ENCODE data around the gene HDAC9.

Gene HDAC9

GRCh38 chr7:18778594-18778993 lies 283.0 kb downstream of the HDAC9 start:
- 0 out of 2 replicates have a peak, but pooled peaks cover 2% of the 10 kb centered on the region for H4K20me1 ChIP-seq (ENCODE audit: control insufficient read depth, insufficient read depth, low read depth, low read length)
- no peaks in the 10 kb centered on the region for H3K36me3 ChIP-seq (ENCODE audit: control insufficient read depth, low read length)
- H3K27me3 ChIP-seq (ENCODE audit: control insufficient read depth, low read length) = no peaks in the 10 kb centered on the region
- no peak overlapping the region for H3K4me2 ChIP-seq (ENCODE audit: low read length)
- no peaks in the 10 kb centered on the region for H3K79me2 ChIP-seq (ENCODE audit: control insufficient read depth, low read length)
- H3K27ac ChIP-seq (ENCODE audit: low read depth, low read length) = no peak overlapping the region
- TF ChIP-seq CTCF (IDR thresholded peaks at IDR 0.05; ENCODE audit: low read depth, low read length, poor library complexity, severe bottlenecking) (no peak), EZH2phosphoT487 (IDR thresholded peaks at IDR 0.05; ENCODE audit: borderline replicate concordance, low read length) (no peak)
- no peaks in the 10 kb centered on the region; the same call in 1 of the 2 replicates for H3K9me2 ChIP-seq (replicated peaks; ENCODE audit: control insufficient read depth, low read length)
- no peaks in the 10 kb centered on the region for H3F3A ChIP-seq (ENCODE audit: control insufficient read depth, insufficient read depth)
- H3K4me3 ChIP-seq (ENCODE audit: low read length) = no peak overlapping the region
- no peaks in the 10 kb centered on the region for H3K4me1 ChIP-seq (ENCODE audit: control insufficient read depth, low read length)
- no peaks in the 10 kb centered on the region for H3K9me3 ChIP-seq (ENCODE audit: control insufficient read depth, insufficient read depth, low read length)

- Histone ChIP-seq H3K79me2 (ENCODE audit: control insufficient read depth, low read length) (no peaks in the 10 kb centered on the region), H3K27ac (ENCODE audit: low read depth, low read length) (no peak overlapping the region), H3K4me2 (ENCODE audit: low read length) (no peak overlapping the region), H3K36me3 (ENCODE audit: control insufficient read depth, low read length) (no peaks in the 10 kb centered on the region), H3F3A (ENCODE audit: control insufficient read depth, insufficient read depth) (no peaks in the 10 kb centered on the region), H3K4me1 (ENCODE audit: control insufficient read depth, low read length) (no peaks in the 10 kb centered on the region), H3K9me2 (replicated peaks; ENCODE audit: control insufficient read depth, low read length) (no peaks in the 10 kb centered on the region; the same call in 1 of the 2 replicates), H3K4me3 (ENCODE audit: low read length) (no peak overlapping the region), H3K27me3 (ENCODE audit: control insufficient read depth, low read length) (no peaks in the 10 kb centered on the region), H3K9me3 (ENCODE audit: control insufficient read depth, insufficient read depth, low read length) (no peaks in the 10 kb centered on the region), H4K20me1 (ENCODE audit: control insufficient read depth, insufficient read depth, low read depth, low read length) (0 out of 2 replicates have a peak, but pooled peaks cover 2% of the 10 kb centered on the region)
- no peak for TF ChIP-seq EZH2phosphoT487 (IDR thresholded peaks at IDR 0.05; ENCODE audit: borderline replicate concordance, low read length)
- TF ChIP-seq CTCF (IDR thresholded peaks at IDR 0.05; ENCODE audit: low read depth, low read length, poor library complexity, severe bottlenecking) = no peak
Observed at GRCh38 chr7:18780266-18780665, 284.7 kb downstream of the HDAC9 start.

GRCh38 chr7:18780938-18781337 lies 285.4 kb downstream of the HDAC9 start:
- Histone ChIP-seq H3K79me2 (ENCODE audit: control insufficient read depth, low read length) (no peaks in the 10 kb centered on the region), H3K36me3 (ENCODE audit: control insufficient read depth, low read length) (no peaks in the 10 kb centered on the region), H3K27ac (ENCODE audit: low read depth, low read length) (no peak overlapping the region), H3K9me3 (ENCODE audit: control insufficient read depth, insufficient read depth, low read length) (no peaks in the 10 kb centered on the region), H3K4me1 (ENCODE audit: control insufficient read depth, low read length) (no peaks in the 10 kb centered on the region), H3K4me2 (ENCODE audit: low read length) (no peak overlapping the region), H3K4me3 (ENCODE audit: low read length) (no peak overlapping the region), H3F3A (ENCODE audit: control insufficient read depth, insufficient read depth) (no peaks in the 10 kb centered on the region), H3K9me2 (replicated peaks; ENCODE audit: control insufficient read depth, low read length) (no peaks in the 10 kb centered on the region; the same call in 1 of the 2 replicates), H3K27me3 (ENCODE audit: control insufficient read depth, low read length) (no peaks in the 10 kb centered on the region), H4K20me1 (ENCODE audit: control insufficient read depth, insufficient read depth, low read depth, low read length) (0 out of 2 replicates have a peak, but pooled peaks cover 2% of the 10 kb centered on the region)
- no peak for TF ChIP-seq CTCF (IDR thresholded peaks at IDR 0.05; ENCODE audit: low read depth, low read length, poor library complexity, severe bottlenecking)
- TF ChIP-seq EZH2phosphoT487 (IDR thresholded peaks at IDR 0.05; ENCODE audit: borderline replicate concordance, low read length) = no peak

Data from DOHH2 (cell line).